ENCODE data around the gene LST1.
A peak's percentile ranks its signal among the peaks of the same experiment; 100 is the strongest.

LST1 gene

DNA sequence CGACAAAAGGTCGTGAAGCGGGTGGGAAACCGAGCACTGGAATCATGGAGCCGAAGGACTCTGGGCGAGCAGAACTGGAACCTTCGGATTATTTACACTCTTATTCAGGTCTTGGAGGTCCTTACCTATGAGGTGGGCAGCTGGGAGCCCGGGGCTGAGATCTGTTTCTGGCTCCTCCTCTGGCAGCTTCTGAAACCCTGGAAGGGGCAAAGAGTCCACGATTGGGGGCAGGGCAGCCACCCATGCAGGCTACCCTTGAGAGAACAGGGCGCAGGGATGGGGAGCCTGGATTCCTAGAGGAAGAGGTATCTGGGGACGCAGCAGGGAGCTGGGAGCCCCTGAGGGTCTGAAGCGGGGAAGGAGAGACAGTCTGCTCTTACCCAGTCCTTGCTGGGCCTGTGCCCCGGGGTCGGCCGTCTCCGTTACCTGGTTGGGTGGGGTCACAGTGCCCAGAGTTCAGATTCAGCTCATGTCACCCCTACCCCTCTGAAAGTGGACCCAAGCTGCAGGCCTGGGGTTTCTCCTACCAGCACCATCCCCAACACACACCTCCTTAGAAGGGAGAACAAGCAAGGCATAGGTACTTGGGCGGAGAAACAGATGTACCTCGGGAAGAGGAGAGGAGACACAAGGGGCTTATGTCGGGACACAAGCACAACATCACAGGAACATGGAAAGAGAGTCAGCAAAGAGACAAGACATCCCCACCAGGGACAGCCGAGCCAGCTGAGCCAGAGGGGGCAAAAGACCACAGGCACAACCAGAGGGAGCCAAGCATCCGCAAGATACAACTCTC, 4.4 kb upstream of the LST1 start:
- TF ChIP-seq ZFP3 (CRISPR knock-in tag; IDR thresholded peaks at IDR 0.05) (no peak), RARB (CRISPR knock-in tag; IDR thresholded peaks at IDR 0.05) (no peak), ZFP30 (CRISPR knock-in tag; IDR thresholded peaks at IDR 0.05) (no peak), SNAI2 (CRISPR knock-in tag; IDR thresholded peaks at IDR 0.05) (no peak), GLIS3 (CRISPR knock-in tag; IDR thresholded peaks at IDR 0.05) (no peak), ZNF8 (CRISPR knock-in tag; IDR thresholded peaks at IDR 0.05) (no peak), TCF4 (CRISPR knock-in tag; IDR thresholded peaks at IDR 0.05; ENCODE audit: borderline replicate concordance) (no peak), BACH2 (CRISPR knock-in tag; IDR thresholded peaks at IDR 0.05; ENCODE audit: borderline replicate concordance) (no peak), TOX (CRISPR knock-in tag; IDR thresholded peaks at IDR 0.05; ENCODE audit: borderline replicate concordance) (no peak), ESRRG (CRISPR knock-in tag; IDR thresholded peaks at IDR 0.05) (no peak), ISL1 (CRISPR knock-in tag; IDR thresholded peaks at IDR 0.05) (no peak), ZC3H10 (CRISPR knock-in tag; IDR thresholded peaks at IDR 0.05) (no peak), CSDC2 (CRISPR knock-in tag; IDR thresholded peaks at IDR 0.05) (no peak), ZNF70 (CRISPR knock-in tag; IDR thresholded peaks at IDR 0.05) (no peak), OSR1 (CRISPR knock-in tag; IDR thresholded peaks at IDR 0.05) (no peak), PPARA (CRISPR knock-in tag; IDR thresholded peaks at IDR 0.05; ENCODE audit: borderline replicate concordance) (no peak), ARNTL (CRISPR knock-in tag; IDR thresholded peaks at IDR 0.05; ENCODE audit: borderline replicate concordance, low read depth) (no peak)
- TF ChIP-seq, protein P1, sequence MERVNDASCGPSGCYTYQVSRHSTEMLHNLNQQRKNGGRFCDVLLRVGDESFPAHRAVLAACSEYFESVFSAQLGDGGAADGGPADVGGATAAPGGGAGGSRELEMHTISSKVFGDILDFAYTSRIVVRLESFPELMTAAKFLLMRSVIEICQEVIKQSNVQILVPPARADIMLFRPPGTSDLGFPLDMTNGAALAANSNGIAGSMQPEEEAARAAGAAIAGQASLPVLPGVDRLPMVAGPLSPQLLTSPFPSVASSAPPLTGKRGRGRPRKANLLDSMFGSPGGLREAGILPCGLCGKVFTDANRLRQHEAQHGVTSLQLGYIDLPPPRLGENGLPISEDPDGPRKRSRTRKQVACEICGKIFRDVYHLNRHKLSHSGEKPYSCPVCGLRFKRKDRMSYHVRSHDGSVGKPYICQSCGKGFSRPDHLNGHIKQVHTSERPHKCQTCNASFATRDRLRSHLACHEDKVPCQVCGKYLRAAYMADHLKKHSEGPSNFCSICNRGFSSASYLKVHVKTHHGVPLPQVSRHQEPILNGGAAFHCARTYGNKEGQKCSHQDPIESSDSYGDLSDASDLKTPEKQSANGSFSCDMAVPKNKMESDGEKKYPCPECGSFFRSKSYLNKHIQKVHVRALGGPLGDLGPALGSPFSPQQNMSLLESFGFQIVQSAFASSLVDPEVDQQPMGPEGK (CRISPR knock-in tag; IDR thresholded peaks at IDR 0.05; ENCODE audit: borderline replicate concordance), result no peak
- TF ChIP-seq, protein P2, sequence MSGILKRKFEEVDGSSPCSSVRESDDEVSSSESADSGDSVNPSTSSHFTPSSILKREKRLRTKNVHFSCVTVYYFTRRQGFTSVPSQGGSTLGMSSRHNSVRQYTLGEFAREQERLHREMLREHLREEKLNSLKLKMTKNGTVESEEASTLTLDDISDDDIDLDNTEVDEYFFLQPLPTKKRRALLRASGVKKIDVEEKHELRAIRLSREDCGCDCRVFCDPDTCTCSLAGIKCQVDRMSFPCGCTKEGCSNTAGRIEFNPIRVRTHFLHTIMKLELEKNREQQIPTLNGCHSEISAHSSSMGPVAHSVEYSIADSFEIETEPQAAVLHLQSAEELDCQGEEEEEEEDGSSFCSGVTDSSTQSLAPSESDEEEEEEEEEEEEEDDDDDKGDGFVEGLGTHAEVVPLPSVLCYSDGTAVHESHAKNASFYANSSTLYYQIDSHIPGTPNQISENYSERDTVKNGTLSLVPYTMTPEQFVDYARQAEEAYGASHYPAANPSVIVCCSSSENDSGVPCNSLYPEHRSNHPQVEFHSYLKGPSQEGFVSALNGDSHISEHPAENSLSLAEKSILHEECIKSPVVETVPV (CRISPR knock-in tag; IDR thresholded peaks at IDR 0.05), result no peak
- TF ChIP-seq, protein P3, sequence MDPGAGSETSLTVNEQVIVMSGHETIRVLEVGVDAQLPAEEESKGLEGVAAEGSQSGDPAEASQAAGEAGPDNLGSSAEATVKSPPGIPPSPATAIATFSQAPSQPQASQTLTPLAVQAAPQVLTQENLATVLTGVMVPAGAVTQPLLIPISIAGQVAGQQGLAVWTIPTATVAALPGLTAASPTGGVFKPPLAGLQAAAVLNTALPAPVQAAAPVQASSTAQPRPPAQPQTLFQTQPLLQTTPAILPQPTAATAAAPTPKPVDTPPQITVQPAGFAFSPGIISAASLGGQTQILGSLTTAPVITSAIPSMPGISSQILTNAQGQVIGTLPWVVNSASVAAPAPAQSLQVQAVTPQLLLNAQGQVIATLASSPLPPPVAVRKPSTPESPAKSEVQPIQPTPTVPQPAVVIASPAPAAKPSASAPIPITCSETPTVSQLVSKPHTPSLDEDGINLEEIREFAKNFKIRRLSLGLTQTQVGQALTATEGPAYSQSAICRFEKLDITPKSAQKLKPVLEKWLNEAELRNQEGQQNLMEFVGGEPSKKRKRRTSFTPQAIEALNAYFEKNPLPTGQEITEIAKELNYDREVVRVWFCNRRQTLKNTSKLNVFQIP (CRISPR knock-in tag; IDR thresholded peaks at IDR 0.05; ENCODE audit: borderline replicate concordance, low read depth), result no peak
- ATAC-seq, result peak; percentile 21

DNA sequence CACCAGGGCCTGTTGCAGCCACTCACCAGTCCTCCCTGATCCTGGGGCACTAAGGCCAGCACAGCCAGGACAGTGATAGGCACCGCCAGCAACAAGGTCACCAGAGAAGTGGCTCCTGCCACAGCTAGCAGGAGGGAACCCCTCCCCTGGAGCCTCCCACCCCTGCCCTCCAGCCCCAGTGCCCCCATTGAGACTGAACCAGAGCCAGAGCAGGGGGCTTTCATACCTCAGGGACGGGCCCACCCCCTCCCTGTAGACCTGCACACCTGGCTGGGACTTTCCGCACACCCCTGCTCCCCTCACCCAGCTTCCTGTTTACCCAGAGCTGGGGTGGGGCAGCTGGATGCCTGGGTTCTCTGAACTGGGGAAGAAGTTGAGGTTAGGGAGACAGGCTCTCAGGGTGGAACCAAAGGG, 3.8 kb upstream of the LST1 start, which contains the start of gene LTB:
LTB (minus strand) TSS at position 195 of the 414 bp plus-strand sequence; CDS start at position 188, 7 bp downstream.
- no peak for ATAC-seq
- TF ChIP-seq PPARA (CRISPR knock-in tag; IDR thresholded peaks at IDR 0.05; ENCODE audit: borderline replicate concordance), result no peak
- TF ChIP-seq, protein P1 (CRISPR knock-in tag; IDR thresholded peaks at IDR 0.05; ENCODE audit: borderline replicate concordance), result no peak
- no peak for TF ChIP-seq ZNF565 (CRISPR knock-in tag; conservative IDR thresholded peaks at IDR 0.05; ENCODE audit: low read depth)
- TF ChIP-seq ESRRG (CRISPR knock-in tag; IDR thresholded peaks at IDR 0.05), result no peak
- no peak for TF ChIP-seq ZC3H10 (CRISPR knock-in tag; IDR thresholded peaks at IDR 0.05)
- no peak for TF ChIP-seq RARB (CRISPR knock-in tag; IDR thresholded peaks at IDR 0.05)
- TF ChIP-seq ZFP3 (CRISPR knock-in tag; IDR thresholded peaks at IDR 0.05), result no peak
- TF ChIP-seq SNAI2 (CRISPR knock-in tag; IDR thresholded peaks at IDR 0.05), result no peak
- TF ChIP-seq CSDC2 (CRISPR knock-in tag; IDR thresholded peaks at IDR 0.05), result no peak
- TF ChIP-seq, protein P4, sequence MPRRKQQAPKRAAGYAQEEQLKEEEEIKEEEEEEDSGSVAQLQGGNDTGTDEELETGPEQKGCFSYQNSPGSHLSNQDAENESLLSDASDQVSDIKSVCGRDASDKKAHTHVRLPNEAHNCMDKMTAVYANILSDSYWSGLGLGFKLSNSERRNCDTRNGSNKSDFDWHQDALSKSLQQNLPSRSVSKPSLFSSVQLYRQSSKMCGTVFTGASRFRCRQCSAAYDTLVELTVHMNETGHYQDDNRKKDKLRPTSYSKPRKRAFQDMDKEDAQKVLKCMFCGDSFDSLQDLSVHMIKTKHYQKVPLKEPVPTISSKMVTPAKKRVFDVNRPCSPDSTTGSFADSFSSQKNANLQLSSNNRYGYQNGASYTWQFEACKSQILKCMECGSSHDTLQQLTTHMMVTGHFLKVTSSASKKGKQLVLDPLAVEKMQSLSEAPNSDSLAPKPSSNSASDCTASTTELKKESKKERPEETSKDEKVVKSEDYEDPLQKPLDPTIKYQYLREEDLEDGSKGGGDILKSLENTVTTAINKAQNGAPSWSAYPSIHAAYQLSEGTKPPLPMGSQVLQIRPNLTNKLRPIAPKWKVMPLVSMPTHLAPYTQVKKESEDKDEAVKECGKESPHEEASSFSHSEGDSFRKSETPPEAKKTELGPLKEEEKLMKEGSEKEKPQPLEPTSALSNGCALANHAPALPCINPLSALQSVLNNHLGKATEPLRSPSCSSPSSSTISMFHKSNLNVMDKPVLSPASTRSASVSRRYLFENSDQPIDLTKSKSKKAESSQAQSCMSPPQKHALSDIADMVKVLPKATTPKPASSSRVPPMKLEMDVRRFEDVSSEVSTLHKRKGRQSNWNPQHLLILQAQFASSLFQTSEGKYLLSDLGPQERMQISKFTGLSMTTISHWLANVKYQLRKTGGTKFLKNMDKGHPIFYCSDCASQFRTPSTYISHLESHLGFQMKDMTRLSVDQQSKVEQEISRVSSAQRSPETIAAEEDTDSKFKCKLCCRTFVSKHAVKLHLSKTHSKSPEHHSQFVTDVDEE (CRISPR knock-in tag; IDR thresholded peaks at IDR 0.05), result no peak
- TF ChIP-seq ZFP30 (CRISPR knock-in tag; IDR thresholded peaks at IDR 0.05), result no peak
- TF ChIP-seq ZNF70 (CRISPR knock-in tag; IDR thresholded peaks at IDR 0.05), result no peak
- no peak for TF ChIP-seq OSR1 (CRISPR knock-in tag; IDR thresholded peaks at IDR 0.05)
- TF ChIP-seq, protein P3 (CRISPR knock-in tag; IDR thresholded peaks at IDR 0.05; ENCODE audit: borderline replicate concordance, low read depth), result no peak
- no peak for TF ChIP-seq ZNF8 (CRISPR knock-in tag; IDR thresholded peaks at IDR 0.05)
- TF ChIP-seq GLIS3 (CRISPR knock-in tag; IDR thresholded peaks at IDR 0.05), result no peak
- TF ChIP-seq TOX (CRISPR knock-in tag; IDR thresholded peaks at IDR 0.05; ENCODE audit: borderline replicate concordance), result no peak
- TF ChIP-seq, protein P5, sequence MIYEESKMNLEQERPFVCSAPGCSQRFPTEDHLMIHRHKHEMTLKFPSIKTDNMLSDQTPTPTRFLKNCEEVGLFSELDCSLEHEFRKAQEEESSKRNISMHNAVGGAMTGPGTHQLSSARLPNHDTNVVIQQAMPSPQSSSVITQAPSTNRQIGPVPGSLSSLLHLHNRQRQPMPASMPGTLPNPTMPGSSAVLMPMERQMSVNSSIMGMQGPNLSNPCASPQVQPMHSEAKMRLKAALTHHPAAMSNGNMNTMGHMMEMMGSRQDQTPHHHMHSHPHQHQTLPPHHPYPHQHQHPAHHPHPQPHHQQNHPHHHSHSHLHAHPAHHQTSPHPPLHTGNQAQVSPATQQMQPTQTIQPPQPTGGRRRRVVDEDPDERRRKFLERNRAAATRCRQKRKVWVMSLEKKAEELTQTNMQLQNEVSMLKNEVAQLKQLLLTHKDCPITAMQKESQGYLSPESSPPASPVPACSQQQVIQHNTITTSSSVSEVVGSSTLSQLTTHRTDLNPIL (CRISPR knock-in tag; IDR thresholded peaks at IDR 0.05; ENCODE audit: low read depth), result no peak
- TF ChIP-seq ISL1 (CRISPR knock-in tag; IDR thresholded peaks at IDR 0.05), result no peak
- TF ChIP-seq ARNTL (CRISPR knock-in tag; IDR thresholded peaks at IDR 0.05; ENCODE audit: borderline replicate concordance, low read depth), result no peak

Measured in SK-N-SH treated with all-trans-retinoic acid at 6 μM for 48 hours (cell line).